AG04449 (cell line): Measurements from ENCODE around the gene GNAI2.

Source experiments
- CTCF ChIA-PET: fragments of 350-600 bp; formaldehyde crosslinking; extraction: SDS; loops from one replicate; lab custom pipeline; 2021; ENCODE audit warnings: antibody characterized with exemption; lab: Yijun Ruan, JAX
- POLR2A ChIA-PET: fragments of 400-600, 350-600 bp; formaldehyde crosslinking; extraction: SDS; loops from one replicate; lab custom pipeline; 2020; ENCODE audit warnings: antibody characterized with exemption, inconsistent platforms; lab: Yijun Ruan, JAX
- DNase-seq: peaks from one replicate; pipeline ENCODE4 v3.0.0-alpha.2; 2010; ENCODE audit warnings: low read depth, low spot score
- H3K4me3 ChIP-seq: 2 replicates; pipeline ENCODE4 v1.5.1; 2011; ENCODE audit warnings: low read depth, mild to moderate bottlenecking, control low read depth, low read length
- TF ChIP-seq, protein P1 (sequence below): IDR thresholded peaks from one replicate; pipeline ENCODE4 v1.5.1; 2011; ENCODE audit warnings: mild to moderate bottlenecking, moderate library complexity, low read length, control low read depth, inconsistent platforms; ENCODE audit not compliant: insufficient read depth; ENCODE audit errors: missing control alignments

GNAI2 gene

DNA sequence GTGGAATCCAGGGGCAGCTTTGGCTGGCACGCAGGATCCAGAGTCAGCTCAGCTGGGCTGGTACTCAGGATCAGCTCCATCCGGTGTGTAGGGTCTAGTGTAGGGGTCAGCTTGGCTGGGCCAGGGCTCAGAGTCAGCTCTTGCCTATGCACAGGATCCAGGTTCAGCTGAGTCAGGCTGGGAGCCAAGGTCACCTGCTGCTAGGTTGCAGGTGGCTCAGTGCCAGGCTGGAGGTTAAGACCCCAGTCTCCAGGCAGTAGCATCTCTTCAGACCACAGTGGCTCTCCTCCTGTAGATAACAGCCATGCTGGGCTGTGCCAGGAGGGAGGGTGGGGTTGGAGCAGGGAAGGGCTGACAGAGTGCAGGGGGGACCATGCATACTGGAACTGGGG is 61.4 kb downstream of the GNAI2 start:
- H3K4me3 ChIP-seq = no peak overlapping the region
- POLR2A ChIA-PET = no interaction called here
- CTCF ChIA-PET = interaction anchor here (1.0 to 3.5 kb wide), 5 partner anchors 8 to 103 kb away, joined by 3 to 12 read pairs (median 8); no protein-coding TSS in a partner anchor
- TF ChIP-seq, protein P1, sequence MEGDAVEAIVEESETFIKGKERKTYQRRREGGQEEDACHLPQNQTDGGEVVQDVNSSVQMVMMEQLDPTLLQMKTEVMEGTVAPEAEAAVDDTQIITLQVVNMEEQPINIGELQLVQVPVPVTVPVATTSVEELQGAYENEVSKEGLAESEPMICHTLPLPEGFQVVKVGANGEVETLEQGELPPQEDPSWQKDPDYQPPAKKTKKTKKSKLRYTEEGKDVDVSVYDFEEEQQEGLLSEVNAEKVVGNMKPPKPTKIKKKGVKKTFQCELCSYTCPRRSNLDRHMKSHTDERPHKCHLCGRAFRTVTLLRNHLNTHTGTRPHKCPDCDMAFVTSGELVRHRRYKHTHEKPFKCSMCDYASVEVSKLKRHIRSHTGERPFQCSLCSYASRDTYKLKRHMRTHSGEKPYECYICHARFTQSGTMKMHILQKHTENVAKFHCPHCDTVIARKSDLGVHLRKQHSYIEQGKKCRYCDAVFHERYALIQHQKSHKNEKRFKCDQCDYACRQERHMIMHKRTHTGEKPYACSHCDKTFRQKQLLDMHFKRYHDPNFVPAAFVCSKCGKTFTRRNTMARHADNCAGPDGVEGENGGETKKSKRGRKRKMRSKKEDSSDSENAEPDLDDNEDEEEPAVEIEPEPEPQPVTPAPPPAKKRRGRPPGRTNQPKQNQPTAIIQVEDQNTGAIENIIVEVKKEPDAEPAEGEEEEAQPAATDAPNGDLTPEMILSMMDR = no peak
- DNase-seq = no peak

DNA sequence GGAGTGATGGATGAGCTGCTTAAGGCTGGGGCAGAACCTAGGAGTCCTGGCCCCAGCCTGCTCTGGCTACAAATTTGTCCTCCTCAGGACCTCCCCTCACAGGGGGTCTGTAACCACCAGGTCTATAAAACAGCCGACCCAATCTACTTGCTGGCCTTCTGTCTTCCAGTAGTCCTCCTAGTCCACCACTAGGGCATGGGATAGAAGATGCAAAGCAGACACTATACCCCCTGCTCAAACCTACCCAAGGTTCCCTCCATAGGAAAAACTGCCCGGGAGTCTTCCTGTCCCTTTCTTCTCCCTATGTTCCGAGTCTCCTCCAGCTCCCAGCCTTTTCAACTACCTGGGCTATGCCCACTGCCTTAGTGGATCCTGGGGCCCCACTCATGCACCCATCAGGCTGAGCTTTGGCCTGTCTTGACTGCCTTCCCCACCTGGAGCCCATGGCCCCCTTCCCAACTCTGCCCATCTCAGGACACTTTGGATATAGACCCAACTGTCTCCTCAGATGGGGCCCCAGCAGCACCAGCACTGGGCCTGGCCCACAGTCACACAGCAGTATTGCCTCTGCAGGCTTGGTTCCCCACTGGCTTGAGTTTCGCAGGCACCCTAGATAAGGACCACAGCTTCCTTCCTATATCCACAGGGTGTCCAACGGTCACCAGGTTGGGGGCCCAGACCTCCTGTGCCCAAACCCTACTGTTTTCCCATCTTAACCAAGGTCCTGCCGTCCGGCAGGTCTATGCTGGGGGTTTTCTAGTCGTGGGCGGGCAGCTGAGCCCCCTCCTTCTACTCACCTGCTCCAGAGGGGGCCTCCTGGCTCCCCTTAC is 62.1 kb downstream of the GNAI2 start:
- H3K4me3 ChIP-seq = peak overlapping the region; percentile 96
- ChIA-PET CTCF (interaction anchor here (1.1 to 3.5 kb wide), 10 partner anchors 9 to 176 kb away, joined by 3 to 12 read pairs (median 6); partner anchors contain the start of gene HYAL2), POLR2A (no interaction called here)
- no peak for DNase-seq
- TF ChIP-seq, protein P1 = peak; percentile 11

DNA sequence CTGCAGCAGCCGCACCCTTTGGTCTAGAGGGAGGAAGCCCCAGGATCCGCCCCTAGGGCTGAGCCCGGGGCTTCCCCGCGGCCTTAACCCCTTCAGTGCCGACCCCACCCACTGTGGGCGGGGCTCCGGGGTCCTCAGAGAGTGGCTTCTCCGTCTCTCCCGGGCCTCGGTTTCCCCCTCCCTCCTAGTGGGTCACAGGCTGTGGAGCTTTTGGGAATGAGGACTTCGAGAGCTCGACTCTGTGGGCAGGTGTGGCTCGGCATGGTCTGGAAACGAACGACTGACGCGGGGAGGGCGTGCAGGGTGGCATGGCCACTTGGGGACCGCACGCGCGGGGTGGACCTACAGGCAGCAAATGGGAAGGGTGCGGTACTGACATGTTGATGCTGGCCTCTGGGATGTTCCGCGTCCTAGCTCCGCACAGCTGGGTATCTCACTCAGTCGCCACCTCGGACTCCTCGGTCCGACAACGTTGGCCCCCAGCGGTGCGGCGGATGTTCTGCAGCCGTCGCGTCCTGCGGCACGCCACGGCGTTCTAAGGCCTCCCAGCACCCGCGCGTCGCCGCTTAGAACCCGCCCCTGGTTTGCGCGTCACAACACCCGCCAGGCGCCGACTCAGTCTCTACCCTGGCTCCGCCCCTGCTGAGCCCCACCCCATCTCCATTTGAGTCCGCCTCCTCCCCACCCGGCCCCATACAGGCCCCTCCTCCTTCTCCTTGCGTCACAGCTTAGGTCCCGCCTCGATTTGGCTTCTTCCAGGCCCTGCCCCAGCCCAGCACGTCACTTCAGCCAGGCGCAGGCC is 63.0 kb downstream of the GNAI2 start, which contains the start of the genes HYAL3 and NAA80:
Gene HYAL3 (minus strand): TSS at position 570 of the 802 bp plus-strand sequence. CDS start 3,803 bp downstream, outside the sequence.
Gene NAA80 (minus strand): TSS at position 570 of the 802 bp plus-strand sequence. CDS start 1,942 bp downstream, outside the sequence.
- peak; percentile 97 for DNase-seq
- POLR2A ChIA-PET = interaction anchor here (0.5 to 1.6 kb wide), 6 partner anchors 11 to 268 kb away, joined by 3 to 6 read pairs (median 4); partner anchors contain the start of gene C3orf18
- H3K4me3 ChIP-seq = peak within 1 kb of the TSS; percentile 96
- CTCF ChIA-PET = interaction anchor here (1.0 to 3.5 kb wide), 16 partner anchors 10 to 177 kb away, joined by 3 to 12 read pairs (median 5); partner anchors contain the start of gene HYAL2
- TF ChIP-seq, protein P1 = peak; percentile 44

DNA sequence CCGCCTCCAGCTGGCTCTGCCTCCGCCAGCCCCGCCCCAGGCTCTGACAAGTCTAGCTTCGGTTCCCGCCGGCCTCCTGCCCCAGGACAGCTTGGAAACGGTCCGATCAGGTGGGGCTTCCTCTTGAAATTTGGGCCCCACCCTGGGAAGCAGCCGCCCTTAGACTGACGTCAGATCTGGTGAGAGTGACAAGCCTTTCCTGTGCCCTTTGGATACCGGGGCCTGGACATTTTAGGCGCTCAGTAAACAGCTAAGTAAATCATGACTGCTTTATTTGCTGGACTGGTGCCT is 63.6 kb downstream of the GNAI2 start:
- TF ChIP-seq, protein P1 = no peak
- peak overlapping the region; percentile 62 for H3K4me3 ChIP-seq
- POLR2A ChIA-PET = interaction anchor here (0.5 to 1.6 kb wide), 5 partner anchors 11 to 53 kb away, joined by 3 to 6 read pairs (median 5); no protein-coding TSS in a partner anchor
- no peak for DNase-seq
- CTCF ChIA-PET = interaction anchor here (1.0 to 3.5 kb wide), 13 partner anchors 10 to 177 kb away, joined by 3 to 12 read pairs (median 6); partner anchors contain the start of gene HYAL2

DNA sequence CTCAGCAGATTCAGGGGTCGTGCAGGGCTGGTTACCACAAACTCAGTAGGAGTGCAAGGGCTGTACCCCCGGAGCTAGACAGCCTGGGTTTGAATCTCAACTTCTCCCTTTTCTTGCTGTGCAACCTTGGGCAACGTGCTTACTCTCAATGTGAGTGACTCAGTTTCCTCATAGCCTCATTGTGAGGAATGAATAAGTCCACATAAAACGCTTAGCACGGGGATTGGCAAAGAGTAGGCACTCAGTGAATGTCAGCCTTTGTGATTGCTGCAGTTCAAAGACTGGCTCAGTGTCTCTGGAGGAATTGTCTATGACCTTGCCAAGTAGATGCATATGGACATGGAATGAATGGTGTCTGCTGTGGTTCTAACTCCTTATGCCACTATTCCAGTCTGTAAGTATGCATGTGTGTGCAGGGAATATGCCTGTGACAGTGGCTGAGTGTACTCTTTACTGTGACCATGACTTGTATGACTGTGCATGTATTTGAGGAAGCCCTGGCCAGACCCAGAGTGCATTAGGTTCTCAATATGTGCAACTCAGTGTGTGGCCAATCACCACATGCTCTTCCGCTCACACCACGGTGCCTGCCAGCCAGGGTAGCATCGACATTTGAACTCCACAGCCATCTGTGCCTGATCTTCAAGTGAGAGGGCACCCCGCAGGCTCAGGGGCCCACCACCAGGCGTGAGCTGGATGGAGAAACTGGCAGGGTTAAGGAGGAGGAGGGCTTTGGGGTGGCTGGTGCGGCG is 64.1 kb downstream of the GNAI2 start:
- TF ChIP-seq, protein P1 = no peak
- CTCF ChIA-PET = interaction anchor here (1.0 to 3.5 kb wide), 11 partner anchors 14 to 106 kb away, joined by 3 to 12 read pairs (median 6); partner anchors contain the start of gene HYAL2
- peak overlapping the region; percentile 62 for H3K4me3 ChIP-seq
- POLR2A ChIA-PET = interaction anchor here (0.5 to 1.6 kb wide), 5 partner anchors 10 to 54 kb away, joined by 3 to 6 read pairs (median 5); no protein-coding TSS in a partner anchor
- no peak for DNase-seq
